ENCODE data around the gene APRT. TPM values are rescaled to one million over a fixed set of nuclear protein-coding genes. Genes with fewer than 3 reads are reported as not detected.

Gene APRT
- total RNA-seq, 1 donor from 2014 or later: 153 TPM

DNA sequence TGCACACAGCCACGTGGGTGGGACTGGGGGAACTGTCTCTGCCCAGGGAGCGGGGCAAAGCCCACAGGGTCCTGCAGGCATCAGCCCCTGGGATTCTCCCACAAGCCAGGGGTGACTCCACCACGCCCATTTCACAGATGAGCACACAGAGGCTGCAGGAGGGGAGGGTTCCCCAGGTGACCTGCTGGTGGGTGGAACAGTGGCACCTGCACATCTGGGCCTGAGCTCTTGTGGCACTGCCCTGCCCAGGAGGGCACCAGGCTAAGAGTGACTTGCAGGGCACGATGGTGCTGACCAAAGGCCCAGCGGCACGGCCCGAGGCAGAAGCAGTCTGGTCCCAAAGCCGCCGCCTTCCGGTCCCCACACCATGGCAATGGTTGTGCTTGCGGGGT, 50.6 kb downstream of the APRT start:
- Histone ChIP-seq H3K27me3 (ENCODE audit: control insufficient read depth, insufficient read depth, low read length) (no peaks in the 10 kb centered on the region), H3K36me3 (ENCODE audit: control insufficient read depth, insufficient read depth, low read length) (peaks cover 17% of the 10 kb centered on the region), H3K4me3 (ENCODE audit: low read depth, low read length) (no peak overlapping the region)
- TF ChIP-seq, protein P1, sequence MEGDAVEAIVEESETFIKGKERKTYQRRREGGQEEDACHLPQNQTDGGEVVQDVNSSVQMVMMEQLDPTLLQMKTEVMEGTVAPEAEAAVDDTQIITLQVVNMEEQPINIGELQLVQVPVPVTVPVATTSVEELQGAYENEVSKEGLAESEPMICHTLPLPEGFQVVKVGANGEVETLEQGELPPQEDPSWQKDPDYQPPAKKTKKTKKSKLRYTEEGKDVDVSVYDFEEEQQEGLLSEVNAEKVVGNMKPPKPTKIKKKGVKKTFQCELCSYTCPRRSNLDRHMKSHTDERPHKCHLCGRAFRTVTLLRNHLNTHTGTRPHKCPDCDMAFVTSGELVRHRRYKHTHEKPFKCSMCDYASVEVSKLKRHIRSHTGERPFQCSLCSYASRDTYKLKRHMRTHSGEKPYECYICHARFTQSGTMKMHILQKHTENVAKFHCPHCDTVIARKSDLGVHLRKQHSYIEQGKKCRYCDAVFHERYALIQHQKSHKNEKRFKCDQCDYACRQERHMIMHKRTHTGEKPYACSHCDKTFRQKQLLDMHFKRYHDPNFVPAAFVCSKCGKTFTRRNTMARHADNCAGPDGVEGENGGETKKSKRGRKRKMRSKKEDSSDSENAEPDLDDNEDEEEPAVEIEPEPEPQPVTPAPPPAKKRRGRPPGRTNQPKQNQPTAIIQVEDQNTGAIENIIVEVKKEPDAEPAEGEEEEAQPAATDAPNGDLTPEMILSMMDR (IDR thresholded peaks at IDR 0.05; ENCODE audit: insufficient read depth, low read length, severe bottlenecking): no peak
- DNase-seq (ENCODE audit: low read depth) (no peak), FAIRE-seq (no peak)

DNA sequence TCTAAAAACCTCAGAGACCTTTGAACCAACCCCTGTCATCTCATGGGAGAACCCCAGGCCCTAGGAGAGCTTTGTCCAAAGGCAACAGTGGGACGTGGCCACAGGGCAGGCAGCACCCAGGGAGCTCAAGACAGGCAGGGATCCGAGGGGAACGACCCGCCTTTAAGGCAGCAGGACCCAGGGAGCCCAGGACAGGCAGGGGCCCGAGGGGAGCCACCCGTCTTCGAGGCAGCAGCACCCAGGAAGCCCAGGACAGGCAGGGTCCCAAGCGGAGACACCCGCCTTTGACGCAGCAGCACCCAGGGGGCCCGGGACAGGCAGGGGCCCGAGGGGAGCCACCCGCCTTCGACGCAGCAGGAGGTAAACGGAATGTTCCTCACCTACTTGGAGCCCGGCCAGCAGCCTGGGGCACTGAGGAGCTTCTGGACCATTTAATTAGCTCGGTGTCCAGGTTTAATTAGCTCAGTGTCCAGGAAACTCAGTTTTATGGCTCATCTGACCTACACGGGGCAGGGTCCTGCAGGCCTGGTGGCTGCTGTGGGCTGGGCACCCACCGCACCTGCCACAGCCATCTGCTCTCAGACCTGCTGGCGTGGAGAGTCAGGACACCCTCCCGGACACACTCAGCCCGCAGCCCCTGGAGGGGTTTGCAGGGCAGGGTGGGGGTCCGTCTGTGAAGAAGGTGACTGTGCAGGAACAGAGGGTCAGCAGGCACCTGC, 51.1 kb downstream of the APRT start:
- TF ChIP-seq, protein P1 (IDR thresholded peaks at IDR 0.05; ENCODE audit: insufficient read depth, low read length, severe bottlenecking): no peak
- H3K4me3 ChIP-seq (ENCODE audit: low read depth, low read length): no peak overlapping the region
- DNase-seq (ENCODE audit: low read depth) (no peak), FAIRE-seq (no peak)
- H3K27me3 ChIP-seq (ENCODE audit: control insufficient read depth, insufficient read depth, low read length): no peaks in the 10 kb centered on the region
- H3K36me3 ChIP-seq (ENCODE audit: control insufficient read depth, insufficient read depth, low read length): peaks cover 15% of the 10 kb centered on the region

DNA sequence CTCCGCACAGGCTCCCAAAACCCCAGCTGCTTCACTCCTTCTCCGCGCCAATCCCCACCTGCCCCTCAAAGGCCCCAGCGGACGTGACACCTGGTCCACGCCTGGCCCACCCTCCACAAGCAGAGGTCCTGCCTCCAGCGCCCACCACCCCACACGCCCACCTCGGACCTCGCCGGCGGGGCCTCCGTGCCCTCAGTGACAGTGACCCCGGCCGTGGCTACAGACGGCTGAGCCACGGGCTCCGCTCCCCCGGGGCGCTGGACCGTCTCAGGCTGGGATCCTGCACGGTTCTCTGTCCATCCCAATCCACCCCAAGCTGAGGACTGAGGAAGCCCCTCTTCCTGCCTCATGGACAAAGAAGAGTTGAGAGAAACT, 51.8 kb downstream of the APRT start:
- FAIRE-seq (no peak), DNase-seq (ENCODE audit: low read depth) (no peak)
- TF ChIP-seq, protein P1 (IDR thresholded peaks at IDR 0.05; ENCODE audit: insufficient read depth, low read length, severe bottlenecking): no peak

More for the DNA sequence above, 51.8 kb downstream of the APRT start:
- Histone ChIP-seq H3K4me3 (ENCODE audit: low read depth, low read length) (no peak overlapping the region), H3K27me3 (ENCODE audit: control insufficient read depth, insufficient read depth, low read length) (no peaks in the 10 kb centered on the region), H3K36me3 (ENCODE audit: control insufficient read depth, insufficient read depth, low read length) (peaks cover 15% of the 10 kb centered on the region)

Other genes starting within 250 kb of the APRT start
- gene ZC3H18, start 241.5 kb downstream of the APRT start, total RNA-seq: 10.5 and 11.1 TPM in 2 replicates
- gene IL17C, start 173.4 kb downstream of the APRT start, total RNA-seq: under 0.01 TPM in 1 of 2 replicates, not detected in the other
- 134 and 181 TPM in 2 replicates for gene CYBA, start 160.9 kb downstream of the APRT start, total RNA-seq
- gene MVD, start 148.8 kb downstream of the APRT start, total RNA-seq: 34.6 and 56.6 TPM in 2 replicates
- gene SNAI3, start 125.4 kb downstream of the APRT start, total RNA-seq: 0.26 TPM in 1 of 2 replicates, not detected in the other
- gene RNF166, start 105.5 kb downstream of the APRT start, total RNA-seq: 6.8 and 9.7 TPM in 2 replicates
- 11.3 and 31.1 TPM in 2 replicates for gene CTU2, start 105.4 kb downstream of the APRT start, total RNA-seq
- gene PIEZO1, start 26.7 kb downstream of the APRT start, total RNA-seq: 98.2 and 224 TPM in 2 replicates
- 0.26 TPM in 2 replicates for gene CDT1, start 8.1 kb downstream of the APRT start, total RNA-seq
- 15.5 and 16.3 TPM in 2 replicates for gene GALNS, start 45.0 kb upstream of the APRT start, total RNA-seq
- 47.5 and 65.0 TPM in 2 replicates for gene TRAPPC2L, start 45.2 kb upstream of the APRT start, total RNA-seq
- gene PABPN1L, start 54.7 kb upstream of the APRT start, total RNA-seq: not detected in 2 replicates
- gene CBFA2T3, start 165.3 kb upstream of the APRT start, total RNA-seq: 0.13 and 0.26 TPM in 2 replicates